GM10248 (cell line): Measurements from ENCODE around the gene IFI44.

ENCODE experiments used
- CTCF ChIA-PET: fragments of 300-600 bp; sonication (Branson Sonifier 250); formaldehyde crosslinking; extraction: SDS; loops from one replicate; lab custom pipeline; 2021; ENCODE audit warnings: antibody characterized with exemption; lab: Yijun Ruan, JAX
- POLR2A ChIA-PET: fragments of 350-650 bp; sonication (Branson Sonifier 250); formaldehyde crosslinking; extraction: SDS; loops from one replicate; lab custom pipeline; 2020; ENCODE audit warnings: antibody characterized with exemption; lab: Yijun Ruan, JAX
- DNase-seq: peaks from one replicate; pipeline ENCODE4 v3.0.0; 2012; ENCODE audit errors: extremely low spot score
- TF ChIP-seq, protein P1 (sequence below): IDR thresholded peaks from 2 replicates; pipeline ENCODE4 v1.5.1; 2012; ENCODE audit warnings: mild to moderate bottlenecking, low read depth; ENCODE audit errors: extremely low read depth, missing control alignments, control extremely low read depth

The IFI44 gene

GRCh38 chr1:78672428-78672827, 22.8 kb downstream of the IFI44 start:
- CTCF ChIA-PET = interaction anchor here (0.9 to 6.6 kb wide), 7 partner anchors 15 to 541 kb away, joined by 3 to 52 read pairs (median 4); no protein-coding TSS in a partner anchor
- TF ChIP-seq, protein P1, sequence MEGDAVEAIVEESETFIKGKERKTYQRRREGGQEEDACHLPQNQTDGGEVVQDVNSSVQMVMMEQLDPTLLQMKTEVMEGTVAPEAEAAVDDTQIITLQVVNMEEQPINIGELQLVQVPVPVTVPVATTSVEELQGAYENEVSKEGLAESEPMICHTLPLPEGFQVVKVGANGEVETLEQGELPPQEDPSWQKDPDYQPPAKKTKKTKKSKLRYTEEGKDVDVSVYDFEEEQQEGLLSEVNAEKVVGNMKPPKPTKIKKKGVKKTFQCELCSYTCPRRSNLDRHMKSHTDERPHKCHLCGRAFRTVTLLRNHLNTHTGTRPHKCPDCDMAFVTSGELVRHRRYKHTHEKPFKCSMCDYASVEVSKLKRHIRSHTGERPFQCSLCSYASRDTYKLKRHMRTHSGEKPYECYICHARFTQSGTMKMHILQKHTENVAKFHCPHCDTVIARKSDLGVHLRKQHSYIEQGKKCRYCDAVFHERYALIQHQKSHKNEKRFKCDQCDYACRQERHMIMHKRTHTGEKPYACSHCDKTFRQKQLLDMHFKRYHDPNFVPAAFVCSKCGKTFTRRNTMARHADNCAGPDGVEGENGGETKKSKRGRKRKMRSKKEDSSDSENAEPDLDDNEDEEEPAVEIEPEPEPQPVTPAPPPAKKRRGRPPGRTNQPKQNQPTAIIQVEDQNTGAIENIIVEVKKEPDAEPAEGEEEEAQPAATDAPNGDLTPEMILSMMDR = no peak
- POLR2A ChIA-PET = no interaction called here
- DNase-seq = no peak

GRCh38 chr1:78673120-78673519, 23.5 kb downstream of the IFI44 start:
- ChIA-PET CTCF (interaction anchor here (0.8 to 6.6 kb wide), 11 partner anchors 9 to 542 kb away, joined by 3 to 52 read pairs (median 3); partner anchors contain the start of gene IFI44L), POLR2A (no interaction called here)
- TF ChIP-seq, protein P1 = no peak
- no peak for DNase-seq

DNA sequence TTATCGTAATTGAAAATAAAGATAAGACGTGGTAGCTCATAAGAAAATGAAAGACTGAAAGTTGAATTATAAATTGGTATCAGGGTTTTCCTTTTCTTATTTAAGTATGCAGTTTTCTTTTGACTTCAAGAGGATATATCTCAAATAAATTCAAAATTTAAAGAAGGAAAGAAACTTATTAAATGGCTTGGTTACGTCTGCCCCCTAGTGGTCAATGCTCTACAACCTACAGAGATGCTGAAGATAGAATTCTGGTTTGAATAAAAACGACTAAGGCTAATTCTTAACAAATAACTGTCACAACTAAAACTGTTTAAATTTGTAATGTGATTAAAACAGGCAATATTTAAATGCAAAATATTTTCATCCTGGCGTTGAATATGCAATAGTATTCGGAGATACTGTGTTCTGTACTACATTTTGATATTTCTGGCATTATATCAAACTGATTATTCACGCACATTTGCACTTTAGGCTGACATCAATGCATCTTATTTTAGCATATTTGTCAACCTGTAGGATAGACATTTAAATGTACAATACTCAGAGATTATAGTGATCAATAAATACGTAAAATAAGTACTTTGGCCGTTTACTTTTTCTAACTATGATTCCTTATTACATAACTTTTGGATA, 26.8 kb downstream of the IFI44 start:
- TF ChIP-seq, protein P1 = peak; percentile 85
- CTCF ChIA-PET = interaction anchor here (0.7 to 6.6 kb wide), 21 partner anchors 9 to 563 kb away, joined by 3 to 52 read pairs (median 4); partner anchors contain the start of gene IFI44L
- POLR2A ChIA-PET = no interaction called here
- peak; percentile 35 for DNase-seq

DNA sequence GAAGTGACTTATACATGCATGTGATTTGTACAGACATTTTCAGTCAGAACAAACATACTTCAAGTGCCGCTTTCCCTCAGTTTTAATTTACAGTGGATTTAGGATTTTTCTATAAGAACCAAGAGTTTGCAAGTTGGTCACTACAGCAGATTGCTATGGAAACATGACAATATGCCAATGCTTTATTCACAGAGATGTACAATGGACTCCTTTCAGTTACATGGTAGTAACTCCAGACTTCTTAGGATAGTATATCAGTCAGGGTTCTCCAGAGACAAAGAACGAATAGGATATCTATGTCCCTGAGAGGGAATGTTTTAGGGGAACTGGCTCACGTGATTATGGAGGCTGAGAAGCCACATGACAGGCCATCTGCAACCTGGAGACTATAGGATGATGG, 27.4 kb downstream of the IFI44 start:
- ChIA-PET CTCF (interaction anchor here (0.6 to 3.3 kb wide), 8 partner anchors 13 to 547 kb away, joined by 3 to 16 read pairs (median 5); partner anchors contain the start of gene IFI44L), POLR2A (no interaction called here)
- DNase-seq = no peak
- TF ChIP-seq, protein P1 = no peak

DNA sequence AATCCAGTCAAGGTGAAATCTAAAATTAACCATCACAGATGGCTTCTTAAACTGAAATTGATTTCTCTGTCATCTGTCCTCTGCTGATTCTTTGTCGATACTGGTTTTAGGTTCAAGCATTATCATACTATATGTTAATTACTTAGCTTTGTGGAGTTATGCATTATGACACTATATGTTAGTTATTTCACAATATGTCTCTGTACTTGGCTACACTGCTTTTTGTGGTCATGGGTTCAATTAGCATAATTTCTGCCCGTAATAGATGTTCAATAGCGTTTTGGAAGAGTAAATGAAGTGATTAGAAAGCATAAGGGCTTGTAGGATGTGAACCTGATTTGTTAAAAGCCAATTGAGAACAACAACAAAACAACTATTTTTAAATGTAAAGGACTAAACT, 28.2 kb downstream of the IFI44 start:
- no peak for DNase-seq
- ChIA-PET CTCF (interaction anchor here (0.6 to 3.3 kb wide), 11 partner anchors 8 to 548 kb away, joined by 3 to 16 read pairs (median 3); partner anchors contain the start of gene IFI44L), POLR2A (no interaction called here)
- TF ChIP-seq, protein P1 = no peak

GRCh38 chr1:78678324-78678723, 28.7 kb downstream of the IFI44 start:
- ChIA-PET POLR2A (no interaction called here), CTCF (interaction anchor here (0.6 to 3.3 kb wide), 9 partner anchors 8 to 549 kb away, joined by 3 to 16 read pairs (median 4); partner anchors contain the start of gene IFI44L)
- TF ChIP-seq, protein P1 = no peak
- DNase-seq = peak; percentile 15
